CD4-positive, alpha-beta T cell (primary cell): ENCODE measurements around the gene CDH18. TPM values are rescaled to one million over a fixed set of nuclear protein-coding genes. Genes with fewer than 3 reads are reported as not detected.

Experiments
- ATAC-seq: fragments of 200-7000 bp; cut with Tn5 transposase; one replicate; pipeline ENCODE4 v1.10.0; 2022; ENCODE audit warnings: mild to moderate bottlenecking; ENCODE audit not compliant: poor library complexity
- CTCF ChIA-PET: fragments of 350-600 bp; sonication (Branson Sonifier 250); formaldehyde crosslinking; loops from one replicate; lab custom pipeline; 2021; ENCODE audit warnings: antibody characterized with exemption, inconsistent platforms; lab: Charles Lee
- POLR2A ChIA-PET: fragments of 350-600 bp; sonication (Branson Sonifier 250); formaldehyde crosslinking; loops from one replicate; lab custom pipeline; 2021; ENCODE audit warnings: antibody characterized with exemption, inconsistent platforms; lab: Charles Lee
- DNase-seq, 14 experiments: peaks; one replicate each; pipeline ENCODE4 v3.0.0-alpha.2; 2013 to 2020; ENCODE audit warnings: mixed read lengths in 2 of 14
- H3K27ac ChIP-seq, 2 donors: one replicate each; pipeline versions ENCODE4 v1.5.1 to v1.7.0; 2013; ENCODE audit warnings: low read length in 2 of 2, low read depth in 1 of 2, mild to moderate bottlenecking in 1 of 2
- H3K27me3 ChIP-seq, 2 experiments: 1 replicate in 1 of 2; 2 replicates in 1 of 2; pipeline versions ENCODE4 v1.6.1 to v1.7.0; 2013; ENCODE audit warnings: low read length in 2 of 2, control low read depth in 1 of 2, mild to moderate bottlenecking in 1 of 2, moderate library complexity in 1 of 2; ENCODE audit not compliant: insufficient read depth in 2 of 2, control insufficient read depth in 1 of 2
- H3K36me3 ChIP-seq: one replicate; pipeline ENCODE4 v1.6.1; 2013; ENCODE audit warnings: low read length, control low read depth; ENCODE audit not compliant: insufficient read depth
- H3K4me1 ChIP-seq: one replicate; pipeline ENCODE4 v1.6.1; 2013; ENCODE audit warnings: low read length, control low read depth; ENCODE audit not compliant: insufficient read depth
- H3K4me3 ChIP-seq: one replicate; pipeline ENCODE4 v1.5.1; 2013; ENCODE audit warnings: mild to moderate bottlenecking, low read length, moderate library complexity
- H3K9me3 ChIP-seq, 2 experiments: 1 replicate in 1 of 2; 2 replicates in 1 of 2; pipeline versions ENCODE4 v1.6.1 to v1.7.0; 2013; ENCODE audit warnings: low read length in 2 of 2, mild to moderate bottlenecking in 2 of 2, control low read depth in 1 of 2, moderate library complexity in 1 of 2; ENCODE audit not compliant: control insufficient read depth in 1 of 2, insufficient read depth in 1 of 2
- H3K27ac Mint-ChIP-seq: one replicate; pipeline ENCODE4 v1.8.0; 2020; ENCODE audit warnings: mixed read lengths
- H3K27me3 Mint-ChIP-seq: one replicate; pipeline ENCODE4 v1.8.0; 2021; ENCODE audit warnings: mixed read lengths
- H3K36me3 Mint-ChIP-seq: one replicate; pipeline ENCODE4 v1.8.0; 2021; ENCODE audit warnings: low read depth, mixed read lengths
- H3K4me1 Mint-ChIP-seq: one replicate; pipeline ENCODE4 v1.8.0; 2021; ENCODE audit warnings: low read depth, mixed read lengths
- H3K4me3 Mint-ChIP-seq: one replicate; pipeline ENCODE4 v1.8.0; 2020; ENCODE audit warnings: mild to moderate bottlenecking, mixed read lengths
- H3K9me3 Mint-ChIP-seq: one replicate; pipeline ENCODE4 v1.8.0; 2020; ENCODE audit warnings: mixed read lengths
- CTCF ChIP-seq: fragments of 200-600 bp; IDR thresholded peaks from one replicate; pipeline ENCODE4 v1.8.0; 2022; ENCODE audit warnings: antibody characterized with exemption, mild to moderate bottlenecking
- intact Hi-C, 2 experiments: fragments of 100-400 bp; cut with DNase I in 1 of 2; cut with micrococcal nuclease in 1 of 2; formaldehyde crosslinking; loops; one replicate each; pipeline versions ENCODE4 v1.15.1 to v1.9.0; 2023 to 2025; cut with DNase I, micrococcal nuclease
- total RNA-seq, 174 experiments: library from RNA in 2 of 174; stranded (reverse) in 2 of 174; gene quantifications; one replicate each; pipeline ENCODE4 v1.2.3 and lab custom pipeline; 2021 to 2026

CDH18 gene
- total RNA-seq, 2 experiments from 2014 or later: not detected

GRCh38 chr5:19615071-19615470 is 372.9 kb downstream of the CDH18 start:
- H3K4me3 Mint-ChIP-seq: no peak overlapping the region
- ChIA-PET CTCF (no interaction called here), POLR2A (no interaction called here)
- no peaks in the 10 kb centered on the region for H3K27me3 ChIP-seq
- H3K9me3 ChIP-seq: peaks cover 0 to 7% of the 10 kb centered on the region in 2 experiments
- H3K27ac Mint-ChIP-seq: no peak overlapping the region
- no peak for ATAC-seq
- H3K4me1 ChIP-seq: no peaks in the 10 kb centered on the region
- no peaks in the 10 kb centered on the region for H3K27me3 Mint-ChIP-seq
- no peak overlapping the region for H3K27ac ChIP-seq
- TF ChIP-seq CTCF: no peak
- H3K9me3 Mint-ChIP-seq: peaks cover 15% of the 10 kb centered on the region
- no peaks in the 10 kb centered on the region for H3K4me1 Mint-ChIP-seq
- no peak overlapping the region for H3K4me3 ChIP-seq
- DNase-seq: no peak
- intact Hi-C loops: no loop called here
- H3K36me3 ChIP-seq: no peaks in the 10 kb centered on the region
- no peaks in the 10 kb centered on the region for H3K36me3 Mint-ChIP-seq

DNA sequence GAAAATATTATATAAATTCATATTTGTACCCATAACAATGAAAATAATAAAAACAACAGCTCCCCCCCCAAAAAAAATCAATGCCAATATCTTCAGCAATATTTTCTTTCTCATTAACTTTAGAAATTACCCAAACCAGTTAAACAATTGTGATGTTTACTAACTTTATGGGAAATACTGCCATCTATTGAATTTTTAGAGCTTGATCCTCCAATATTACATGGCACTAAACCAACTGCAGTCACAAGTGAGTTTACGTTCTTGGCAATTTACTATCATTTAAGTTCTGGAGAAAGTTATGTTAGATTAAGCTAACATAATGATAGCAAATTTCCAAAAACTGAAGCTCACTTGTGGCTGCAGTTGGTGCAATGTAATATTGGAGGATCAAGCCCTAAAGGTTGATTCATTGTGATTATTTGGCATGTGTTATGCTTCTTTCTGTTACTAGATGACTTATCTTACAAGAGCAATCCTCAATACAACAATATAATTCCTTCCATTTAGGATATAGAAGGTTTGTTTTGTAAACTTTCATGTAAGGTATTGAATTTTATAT is 379.5 kb downstream of the CDH18 start:
- intact Hi-C loops: no loop called here
- H3K4me1 ChIP-seq: no peaks in the 10 kb centered on the region
- peaks cover 0 to 3% of the 10 kb centered on the region in 2 experiments for H3K9me3 ChIP-seq
- no peak overlapping the region for H3K27ac Mint-ChIP-seq
- ChIA-PET CTCF (no interaction called here), POLR2A (no interaction called here)
- H3K27ac ChIP-seq: no peak overlapping the region
- no peak for TF ChIP-seq CTCF
- H3K36me3 ChIP-seq: no peaks in the 10 kb centered on the region
- no peaks in the 10 kb centered on the region for H3K27me3 ChIP-seq
- H3K27me3 Mint-ChIP-seq: no peaks in the 10 kb centered on the region
- ATAC-seq (no peak), DNase-seq (no peak)
- no peak overlapping the region for H3K4me3 Mint-ChIP-seq
- H3K4me1 Mint-ChIP-seq: no peaks in the 10 kb centered on the region
- H3K9me3 Mint-ChIP-seq: peaks cover 5% of the 10 kb centered on the region
- H3K36me3 Mint-ChIP-seq: no peaks in the 10 kb centered on the region
- no peak overlapping the region for H3K4me3 ChIP-seq

DNA sequence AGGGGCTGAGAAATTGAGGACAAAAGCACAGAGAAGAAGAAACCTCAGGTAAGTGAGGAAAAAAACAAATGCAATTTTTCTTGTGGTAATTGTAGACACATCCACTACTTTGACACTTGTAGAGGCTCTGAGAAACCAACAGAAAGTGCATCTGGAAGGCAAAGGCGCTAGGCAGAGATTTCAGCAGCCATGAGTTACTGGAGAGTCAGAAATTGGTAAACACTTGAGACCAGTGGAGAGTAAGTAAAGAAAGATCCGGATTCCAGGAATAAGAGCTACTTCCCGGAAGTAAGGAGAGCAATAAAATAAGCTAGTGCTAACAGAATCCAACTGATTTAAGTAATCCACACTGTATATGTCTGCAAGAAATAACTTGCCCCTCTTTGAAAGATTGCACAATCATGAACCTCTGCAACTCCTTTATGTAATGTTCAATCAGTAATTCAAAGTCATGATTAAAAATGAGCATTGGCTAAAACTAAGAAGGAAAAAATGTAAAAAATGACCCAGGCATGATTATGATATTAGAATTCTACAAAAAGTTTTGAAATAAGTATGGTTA is 382.1 kb downstream of the CDH18 start:
- Histone ChIP-seq H3K9me3 (peaks cover 0 to 4% of the 10 kb centered on the region in 2 experiments), H3K27ac (no peak overlapping the region), H3K4me1 (no peaks in the 10 kb centered on the region), H3K4me3 (no peak overlapping the region), H3K36me3 (no peaks in the 10 kb centered on the region), H3K27me3 (no peaks in the 10 kb centered on the region)
- H3K27me3 Mint-ChIP-seq: no peaks in the 10 kb centered on the region
- H3K4me1 Mint-ChIP-seq: no peaks in the 10 kb centered on the region
- no peak overlapping the region for H3K4me3 Mint-ChIP-seq
- TF ChIP-seq CTCF: no peak
- DNase-seq: no peak
- H3K9me3 Mint-ChIP-seq: peaks cover 2% of the 10 kb centered on the region
- intact Hi-C loops: no loop called here
- H3K36me3 Mint-ChIP-seq: no peaks in the 10 kb centered on the region
- ChIA-PET CTCF (no interaction called here), POLR2A (no interaction called here)
- ATAC-seq: no peak
- H3K27ac Mint-ChIP-seq: no peak overlapping the region
